KMS-11 (cell line): Measurements from ENCODE around the gene PNPLA4.

Source experiments
- H2AFZ ChIP-seq: fragments of 200-600 bp; sonication (generic); 2 replicates; pipeline ENCODE4 v1.6.1; 2016; ENCODE audit warnings: antibody characterized with exemption, mixed run types, low read depth
- H3K27ac ChIP-seq: fragments of 200-600 bp; sonication (generic); 2 replicates; pipeline ENCODE4 v1.6.1; 2016; ENCODE audit warnings: mild to moderate bottlenecking, mixed run types
- H3K27me3 ChIP-seq: fragments of 200-600 bp; sonication (generic); 2 replicates; pipeline ENCODE4 v1.6.1; 2017; ENCODE audit warnings: mild to moderate bottlenecking, low read depth, mixed run types, moderate library complexity; ENCODE audit not compliant: insufficient read depth
- H3K36me3 ChIP-seq: fragments of 200-600 bp; sonication (generic); 2 replicates; pipeline ENCODE4 v1.6.1; 2017; ENCODE audit warnings: mild to moderate bottlenecking, mixed run types; ENCODE audit not compliant: insufficient read depth
- H3K4me1 ChIP-seq: fragments of 200-600 bp; sonication (generic); 2 replicates; pipeline ENCODE4 v1.6.1; 2016; ENCODE audit warnings: mild to moderate bottlenecking, low read depth, mixed run types; ENCODE audit not compliant: poor library complexity, severe bottlenecking
- H3K4me2 ChIP-seq: fragments of 200-600 bp; sonication (generic); 2 replicates; pipeline ENCODE4 v1.7.0; 2016; ENCODE audit warnings: mild to moderate bottlenecking, mixed run types
- H3K4me3 ChIP-seq: fragments of 200-600 bp; sonication (generic); IDR thresholded peaks from 2 replicates; pipeline ENCODE4 v1.6.1; 2017; ENCODE audit warnings: low read depth, low read length, mixed read lengths; ENCODE audit not compliant: insufficient read depth
- H3K79me2 ChIP-seq: fragments of 200-600 bp; sonication (generic); 2 replicates; pipeline ENCODE4 v1.6.1; 2016; ENCODE audit warnings: low read depth, mixed run types; ENCODE audit not compliant: insufficient read depth
- H3K9ac ChIP-seq: fragments of 200-600 bp; sonication (generic); 2 replicates; pipeline ENCODE4 v1.6.1; 2016; ENCODE audit warnings: mild to moderate bottlenecking, mixed run types
- H4K20me1 ChIP-seq: fragments of 200-600 bp; sonication (generic); 2 replicates; pipeline ENCODE4 v1.6.1; 2016; ENCODE audit warnings: mild to moderate bottlenecking, mixed run types; ENCODE audit not compliant: insufficient read depth
- CTCF ChIP-seq: fragments of 200-600 bp; sonication (generic); conservative IDR thresholded peaks from 2 replicates; pipeline ENCODE4 v1.6.1; 2017; ENCODE audit warnings: low read depth, mild to moderate bottlenecking, antibody characterized with exemption, low read length, moderate library complexity, mixed read lengths

PNPLA4 gene

GRCh38 chrX:7926501-7926900 is 712 bp downstream of the PNPLA4 start:
- no peaks in the 10 kb centered on the region for H3K36me3 ChIP-seq
- no peaks in the 10 kb centered on the region for H4K20me1 ChIP-seq
- peak overlapping the region; percentile 79; the same call in 1 of the 2 replicates for H3K27ac ChIP-seq
- no peak overlapping the region; the same call in 1 of the 2 replicates for H3K9ac ChIP-seq
- H3K4me2 ChIP-seq, result peak overlapping the region; percentile 74
- peak overlapping the region; percentile 78; the same call in 1 of the 2 replicates for H2AFZ ChIP-seq
- H3K4me1 ChIP-seq, result peaks cover 6% of the 10 kb centered on the region
- H3K79me2 ChIP-seq, result no peaks in the 10 kb centered on the region
- no peak for TF ChIP-seq CTCF
- H3K27me3 ChIP-seq, result no peaks in the 10 kb centered on the region
- H3K4me3 ChIP-seq, result no peak overlapping the region

- no peaks in the 10 kb centered on the region for H3K36me3 ChIP-seq
- H2AFZ ChIP-seq, result no peak overlapping the region
- H3K4me3 ChIP-seq, result no peak overlapping the region
- no peaks in the 10 kb centered on the region for H3K79me2 ChIP-seq
- H3K9ac ChIP-seq, result no peak overlapping the region
- TF ChIP-seq CTCF, result peak; percentile 80
- no peaks in the 10 kb centered on the region for H3K27me3 ChIP-seq
- no peak overlapping the region for H3K4me2 ChIP-seq
- no peak overlapping the region for H3K27ac ChIP-seq
- no peaks in the 10 kb centered on the region for H4K20me1 ChIP-seq
- H3K4me1 ChIP-seq, result peaks cover 6% of the 10 kb centered on the region
Measured at GRCh38 chrX:7925867-7926472, 1.2 kb downstream of the PNPLA4 start.

GRCh38 chrX:7921750-7922149 is 5.5 kb downstream of the PNPLA4 start:
- Histone ChIP-seq H3K79me2 (no peaks in the 10 kb centered on the region), H3K4me2 (no peak overlapping the region), H3K27ac (no peak overlapping the region), H4K20me1 (no peaks in the 10 kb centered on the region), H3K4me3 (no peak overlapping the region), H3K36me3 (no peaks in the 10 kb centered on the region), H3K4me1 (peaks cover 6% of the 10 kb centered on the region), H2AFZ (no peak overlapping the region), H3K9ac (no peak overlapping the region), H3K27me3 (no peaks in the 10 kb centered on the region)
- TF ChIP-seq CTCF, result no peak

GRCh38 chrX:7908821-7909220 is 18.4 kb downstream of the PNPLA4 start:
- no peak overlapping the region for H3K4me3 ChIP-seq
- H3K27me3 ChIP-seq, result no peaks in the 10 kb centered on the region
- TF ChIP-seq CTCF, result no peak
- no peaks in the 10 kb centered on the region for H3K79me2 ChIP-seq
- H3K36me3 ChIP-seq, result no peaks in the 10 kb centered on the region
- no peak overlapping the region for H2AFZ ChIP-seq
- H3K4me2 ChIP-seq, result no peak overlapping the region
- no peaks in the 10 kb centered on the region for H3K4me1 ChIP-seq
- no peaks in the 10 kb centered on the region for H4K20me1 ChIP-seq
- no peak overlapping the region for H3K9ac ChIP-seq
- H3K27ac ChIP-seq, result no peak overlapping the region
